Measurements from ENCODE around the gene DIP2A.
"Not testable (repeated sequence)": the region's sequence is repeated elsewhere in the genome, so short reads cannot be mapped to it uniquely, and the experiment has no call there.

Gene DIP2A

GRCh38 chr21:46483300-46484295 is 24.9 kb downstream of the DIP2A start:
- DNase-seq = peak; percentile 70

- peak; percentile 39 for DNase-seq
Observed at GRCh38 chr21:46486481-46487126, 27.9 kb downstream of the DIP2A start.

- no peak for DNase-seq
Observed at GRCh38 chr21:46489162-46489663, 30.5 kb downstream of the DIP2A start.

- DNase-seq = no peak
Observed at GRCh38 chr21:46489800-46490199, 31.1 kb downstream of the DIP2A start.

GRCh38 chr21:46491553-46491952 is 32.9 kb downstream of the DIP2A start:
- no peak for DNase-seq

GRCh38 chr21:46492851-46493250 is 34.2 kb downstream of the DIP2A start:
- no peak for DNase-seq

GRCh38 chr21:46493828-46494227 is 35.1 kb downstream of the DIP2A start:
- no peak for DNase-seq

- no peak for DNase-seq
Observed at GRCh38 chr21:46498335-46499050, 39.8 kb downstream of the DIP2A start.

GRCh38 chr21:46500224-46500861 is 41.7 kb downstream of the DIP2A start:
- peak; percentile 64 for DNase-seq

GRCh38 chr21:46503922-46504550 is 45.3 kb downstream of the DIP2A start:
- no peak for DNase-seq

GRCh38 chr21:46504666-46505065 is 46.0 kb downstream of the DIP2A start:
- DNase-seq = no peak

GRCh38 chr21:46507562-46507961 is 48.9 kb downstream of the DIP2A start:
- no peak for DNase-seq

- peak; percentile 37 for DNase-seq
Observed at GRCh38 chr21:46509741-46510502, 51.2 kb downstream of the DIP2A start.

GRCh38 chr21:46515109-46515508 is 56.4 kb downstream of the DIP2A start:
- peak; percentile 51 for DNase-seq

- no peak for DNase-seq
Observed at GRCh38 chr21:46516068-46516467, 57.4 kb downstream of the DIP2A start.

GRCh38 chr21:46517361-46517760 is 58.7 kb downstream of the DIP2A start:
- DNase-seq = no peak

- peak; percentile 53 for DNase-seq
Observed at GRCh38 chr21:46518983-46519583, 60.4 kb downstream of the DIP2A start.

- not testable (repeated sequence) for DNase-seq
Observed at GRCh38 chr21:46527393-46527792, 68.7 kb downstream of the DIP2A start.

GRCh38 chr21:46527801-46528200 is 69.1 kb downstream of the DIP2A start:
- DNase-seq = no peak

- no peak for DNase-seq
Observed at GRCh38 chr21:46532080-46532479, 73.4 kb downstream of the DIP2A start.

GRCh38 chr21:46537026-46537425 is 78.3 kb downstream of the DIP2A start:
- DNase-seq = no peak
